ENCODE measurements around the gene CCDC127. TPM values are rescaled to one million over a fixed set of nuclear protein-coding genes. Genes with fewer than 3 reads are reported as not detected.

CCDC127 gene
- total and polyA plus RNA-seq, 2 experiments from 2014 or later, result 11.3 to 19.3 TPM

GRCh38 chr5:196350-196749 lies 21.6 kb downstream of the CCDC127 start:
- no peaks in the 10 kb centered on the region for H3K36me3 ChIP-seq
- H3K27ac ChIP-seq, result no peak overlapping the region
- H3K4me1 ChIP-seq (ENCODE audit: low read depth), result peaks cover 18% of the 10 kb centered on the region
- no peak overlapping the region for H3K4me3 ChIP-seq
- TF ChIP-seq, protein P1, sequence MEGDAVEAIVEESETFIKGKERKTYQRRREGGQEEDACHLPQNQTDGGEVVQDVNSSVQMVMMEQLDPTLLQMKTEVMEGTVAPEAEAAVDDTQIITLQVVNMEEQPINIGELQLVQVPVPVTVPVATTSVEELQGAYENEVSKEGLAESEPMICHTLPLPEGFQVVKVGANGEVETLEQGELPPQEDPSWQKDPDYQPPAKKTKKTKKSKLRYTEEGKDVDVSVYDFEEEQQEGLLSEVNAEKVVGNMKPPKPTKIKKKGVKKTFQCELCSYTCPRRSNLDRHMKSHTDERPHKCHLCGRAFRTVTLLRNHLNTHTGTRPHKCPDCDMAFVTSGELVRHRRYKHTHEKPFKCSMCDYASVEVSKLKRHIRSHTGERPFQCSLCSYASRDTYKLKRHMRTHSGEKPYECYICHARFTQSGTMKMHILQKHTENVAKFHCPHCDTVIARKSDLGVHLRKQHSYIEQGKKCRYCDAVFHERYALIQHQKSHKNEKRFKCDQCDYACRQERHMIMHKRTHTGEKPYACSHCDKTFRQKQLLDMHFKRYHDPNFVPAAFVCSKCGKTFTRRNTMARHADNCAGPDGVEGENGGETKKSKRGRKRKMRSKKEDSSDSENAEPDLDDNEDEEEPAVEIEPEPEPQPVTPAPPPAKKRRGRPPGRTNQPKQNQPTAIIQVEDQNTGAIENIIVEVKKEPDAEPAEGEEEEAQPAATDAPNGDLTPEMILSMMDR (IDR thresholded peaks at IDR 0.05; ENCODE audit: low read depth, low read length), result no peak
- H3K27me3 ChIP-seq, result no peaks in the 10 kb centered on the region
- H3K9me3 ChIP-seq (ENCODE audit: low read depth), result no peaks in the 10 kb centered on the region
- DNase-seq (ENCODE audit: low read depth in 1 of 2, low spot score in 1 of 2), result no peak

DNA sequence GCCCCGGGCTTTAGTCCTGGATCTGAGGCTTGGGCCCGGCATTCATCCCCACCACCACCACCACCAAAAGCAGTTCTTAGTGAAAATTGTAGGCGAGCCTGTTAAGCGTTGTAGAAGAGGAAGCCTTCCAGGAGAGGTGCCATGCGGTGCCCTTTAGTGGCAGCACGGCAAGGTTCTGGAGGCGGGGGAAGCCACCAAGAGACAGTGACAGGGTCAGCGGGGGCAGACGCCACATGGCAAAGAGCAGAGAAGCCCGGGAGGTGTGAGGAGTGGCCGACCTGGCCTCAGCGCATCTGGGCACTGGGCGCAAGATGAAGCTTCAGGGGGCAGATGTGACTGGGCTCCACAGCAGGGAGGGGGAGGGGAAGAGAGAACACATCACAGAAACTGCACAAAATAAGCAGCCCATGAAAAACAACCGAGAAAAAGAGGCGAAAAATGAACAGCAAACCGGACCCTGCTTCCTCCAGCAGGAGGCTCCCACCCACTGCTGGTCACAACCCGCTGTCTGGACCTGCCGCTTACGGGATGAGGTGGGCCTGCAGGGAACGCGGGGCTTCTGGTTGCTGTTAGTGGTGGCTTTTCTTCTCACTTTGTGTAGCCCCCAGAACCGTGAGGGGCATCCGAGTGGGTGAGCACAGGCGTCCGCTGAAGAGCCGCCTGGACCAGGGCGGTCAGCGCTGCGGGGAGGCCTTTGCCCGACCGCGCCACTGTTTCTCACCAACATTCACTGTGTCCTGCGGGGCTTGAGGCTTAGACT lies 22.4 kb downstream of the CCDC127 start:
- H3K27me3 ChIP-seq, result no peaks in the 10 kb centered on the region
- TF ChIP-seq, protein P1 (IDR thresholded peaks at IDR 0.05; ENCODE audit: low read depth, low read length), result no peak
- H3K36me3 ChIP-seq, result no peaks in the 10 kb centered on the region
- H3K27ac ChIP-seq, result no peak overlapping the region
- DNase-seq (ENCODE audit: low read depth in 1 of 2, low spot score in 1 of 2), result peak in 1 of 2 donors; percentile 38
- H3K4me1 ChIP-seq (ENCODE audit: low read depth), result peaks cover 20% of the 10 kb centered on the region
- H3K4me3 ChIP-seq, result no peak overlapping the region
- no peaks in the 10 kb centered on the region for H3K9me3 ChIP-seq (ENCODE audit: low read depth)

- Histone ChIP-seq H3K27ac (no peak overlapping the region), H3K4me3 (no peak overlapping the region), H3K27me3 (no peaks in the 10 kb centered on the region), H3K9me3 (ENCODE audit: low read depth) (no peaks in the 10 kb centered on the region), H3K4me1 (ENCODE audit: low read depth) (peaks cover 22% of the 10 kb centered on the region), H3K36me3 (no peaks in the 10 kb centered on the region)
- TF ChIP-seq, protein P1 (IDR thresholded peaks at IDR 0.05; ENCODE audit: low read depth, low read length), result no peak
- no peak for DNase-seq (ENCODE audit: low read depth in 1 of 2, low spot score in 1 of 2)
Observed at GRCh38 chr5:194603-195209, 23.2 kb downstream of the CCDC127 start.

DNA sequence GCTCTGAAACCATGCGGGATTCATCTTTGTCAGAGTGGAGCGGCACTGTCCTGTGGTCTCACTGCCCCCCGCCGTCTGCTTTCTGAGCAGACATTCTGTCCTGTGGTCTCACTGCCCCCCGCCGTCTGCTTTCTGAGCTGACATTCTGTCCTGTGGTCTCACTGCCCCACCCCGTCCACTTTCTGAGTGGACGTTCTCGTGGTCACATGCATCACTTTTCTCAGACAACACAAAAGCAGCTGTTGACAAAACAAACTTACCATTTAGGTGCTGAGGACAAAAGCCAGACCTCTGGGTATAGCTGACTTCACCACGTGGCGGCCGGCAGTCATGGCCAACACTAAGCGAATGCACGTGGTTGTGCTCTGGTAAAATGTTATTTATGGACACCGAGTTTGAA lies 23.9 kb downstream of the CCDC127 start:
- Histone ChIP-seq H3K27me3 (no peaks in the 10 kb centered on the region), H3K4me1 (ENCODE audit: low read depth) (peaks cover 25% of the 10 kb centered on the region), H3K36me3 (no peaks in the 10 kb centered on the region), H3K4me3 (no peak overlapping the region), H3K9me3 (ENCODE audit: low read depth) (no peaks in the 10 kb centered on the region), H3K27ac (no peak overlapping the region)
- DNase-seq (ENCODE audit: low read depth in 1 of 2, low spot score in 1 of 2), result no peak
- TF ChIP-seq, protein P1 (IDR thresholded peaks at IDR 0.05; ENCODE audit: low read depth, low read length), result no peak

DNA sequence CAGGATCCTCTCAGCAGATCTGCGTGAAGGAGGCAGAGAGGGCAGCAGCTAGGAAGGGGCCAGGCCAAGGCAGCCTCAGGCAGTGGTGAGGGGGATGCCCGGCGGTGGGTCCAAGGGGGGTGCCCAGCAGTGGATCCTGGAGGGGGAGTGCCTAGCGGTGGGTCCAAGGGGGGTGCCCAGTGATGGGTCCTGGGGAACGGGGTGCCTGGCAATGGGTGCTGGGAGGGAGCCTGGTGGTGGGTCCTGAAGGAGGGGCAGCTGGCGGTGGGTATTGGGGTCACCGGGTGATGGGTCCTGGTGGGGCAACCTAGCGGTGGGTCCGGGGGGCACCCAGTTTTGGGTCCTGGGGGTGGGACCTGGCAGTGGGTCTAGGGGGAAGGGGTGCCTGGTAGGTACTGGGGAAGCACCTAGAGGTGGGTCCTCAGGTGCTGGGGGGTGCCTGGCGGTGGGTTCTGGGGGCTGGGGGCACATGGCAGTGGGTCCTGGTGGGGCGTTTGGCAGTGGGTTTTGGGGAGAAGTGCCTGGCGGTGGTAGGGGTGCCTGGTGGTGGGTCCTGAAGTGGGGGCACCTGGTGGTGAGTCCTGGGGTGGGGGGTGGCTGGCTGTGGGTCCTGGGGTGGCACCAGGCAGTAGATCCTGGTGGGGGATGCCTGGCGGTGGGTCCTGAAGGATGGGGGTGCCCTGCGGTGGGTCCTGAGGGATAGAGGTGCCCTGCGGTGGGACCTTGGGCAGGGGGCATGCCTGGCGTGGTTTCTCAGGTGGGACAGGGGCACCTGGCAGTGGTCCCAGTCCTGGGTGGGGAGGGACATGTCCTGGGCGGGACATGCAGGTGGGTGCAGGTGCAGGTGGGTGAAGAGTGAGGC lies 24.8 kb downstream of the CCDC127 start:
- Histone ChIP-seq H3K27ac (no peak overlapping the region), H3K4me3 (no peak overlapping the region)

More for the DNA sequence above, 24.8 kb downstream of the CCDC127 start:
- DNase-seq (ENCODE audit: low read depth in 1 of 2, low spot score in 1 of 2), result no peak
- Histone ChIP-seq H3K27me3 (no peaks in the 10 kb centered on the region), H3K36me3 (no peaks in the 10 kb centered on the region), H3K4me1 (ENCODE audit: low read depth) (peaks cover 29% of the 10 kb centered on the region), H3K9me3 (ENCODE audit: low read depth) (no peaks in the 10 kb centered on the region)
- TF ChIP-seq, protein P1 (IDR thresholded peaks at IDR 0.05; ENCODE audit: low read depth, low read length), result no peak
